ENCODE results near the gene HERC2. TPM values are rescaled to one million over a fixed set of nuclear protein-coding genes. Genes with fewer than 3 reads are reported as not detected.

The HERC2 gene
- total RNA-seq, 1 donor from 2014 or later: 55.3 TPM

GRCh38 chr15:28191832-28192231 lies 130.1 kb downstream of the HERC2 start:
- Histone ChIP-seq H3K4me3 (no peak overlapping the region), H3K36me3 (peaks cover 73% of the 10 kb centered on the region), H3K27me3 (ENCODE audit: low read depth) (no peaks in the 10 kb centered on the region), H3K27ac (no peak overlapping the region), H3K9me3 (no peaks in the 10 kb centered on the region), H3K4me1 (no peaks in the 10 kb centered on the region)
- intact Hi-C loops (cut with DNase I): no loop called here
- ATAC-seq (peak; percentile 43 to 68), DNase-seq (peak; percentile 52)
- TF ChIP-seq CTCF (IDR thresholded peaks at IDR 0.05): peak; percentile 19

GRCh38 chr15:28190391-28191174 lies 131.4 kb downstream of the HERC2 start:
- Histone ChIP-seq H3K27me3 (ENCODE audit: low read depth) (no peaks in the 10 kb centered on the region), H3K27ac (no peak overlapping the region), H3K4me1 (no peaks in the 10 kb centered on the region), H3K36me3 (peaks cover 81% of the 10 kb centered on the region), H3K4me3 (no peak overlapping the region), H3K9me3 (no peaks in the 10 kb centered on the region)
- intact Hi-C loops (cut with DNase I): no loop called here
- DNase-seq (no peak), ATAC-seq (no peak)
- no peak for TF ChIP-seq CTCF (IDR thresholded peaks at IDR 0.05)

- ATAC-seq (no peak), DNase-seq (no peak)
- no peaks in the 10 kb centered on the region for H3K4me1 ChIP-seq
- peaks cover 80% of the 10 kb centered on the region for H3K36me3 ChIP-seq
- no peak overlapping the region for H3K27ac ChIP-seq
- no peaks in the 10 kb centered on the region for H3K9me3 ChIP-seq
- no peaks in the 10 kb centered on the region for H3K27me3 ChIP-seq (ENCODE audit: low read depth)
- no peak overlapping the region for H3K4me3 ChIP-seq
- intact Hi-C loops (cut with DNase I): no loop called here
- no peak for TF ChIP-seq CTCF (IDR thresholded peaks at IDR 0.05)
Measured at GRCh38 chr15:28185148-28185895, 136.7 kb downstream of the HERC2 start.

- intact Hi-C loops (cut with DNase I): no loop called here
- Histone ChIP-seq H3K4me3 (no peak overlapping the region), H3K4me1 (no peaks in the 10 kb centered on the region), H3K9me3 (no peaks in the 10 kb centered on the region), H3K27ac (no peak overlapping the region), H3K36me3 (peaks cover 86% of the 10 kb centered on the region), H3K27me3 (ENCODE audit: low read depth) (no peaks in the 10 kb centered on the region)
- ATAC-seq (no peak), DNase-seq (no peak)
- TF ChIP-seq CTCF (IDR thresholded peaks at IDR 0.05): no peak
Measured at GRCh38 chr15:28184166-28184565, 137.8 kb downstream of the HERC2 start.

GRCh38 chr15:28182731-28183130 lies 139.2 kb downstream of the HERC2 start:
- H3K9me3 ChIP-seq: no peaks in the 10 kb centered on the region
- no peaks in the 10 kb centered on the region for H3K4me1 ChIP-seq
- no peak for TF ChIP-seq CTCF (IDR thresholded peaks at IDR 0.05)
- intact Hi-C loops (cut with DNase I): no loop called here
- H3K27ac ChIP-seq: no peak overlapping the region
- peaks cover 77% of the 10 kb centered on the region for H3K36me3 ChIP-seq
- DNase-seq (no peak), ATAC-seq (no peak)
- H3K4me3 ChIP-seq: no peak overlapping the region
- H3K27me3 ChIP-seq (ENCODE audit: low read depth): no peaks in the 10 kb centered on the region
